OCI-LY7 (cell line): Measurements from ENCODE around the gene PARD3. TPM values are rescaled to one million over a fixed set of nuclear protein-coding genes. Genes with fewer than 3 reads are reported as not detected.

Experiments
- BruUV-seq: library from RNA; stranded (reverse); fragments of 400-500 nt; replicated peaks from 2 replicates; lab custom pipeline; 2021; lab: Mats Ljungman, UMichigan
- CTCF ChIA-PET: fragments of 300-600 bp; sonication (Branson Sonifier 250); formaldehyde crosslinking; loops from one replicate; lab custom pipeline; 2022; ENCODE audit warnings: antibody characterized with exemption; ENCODE audit not compliant: unreplicated experiment; lab: Charles Lee
- POLR2A ChIA-PET: fragments of 300-600 bp; sonication (Branson Sonifier 250); formaldehyde crosslinking; loops from one replicate; lab custom pipeline; 2022; ENCODE audit warnings: antibody characterized with exemption; lab: Charles Lee
- DNase-seq: peaks from one replicate; pipeline ENCODE4 v3.0.0-alpha.2; 2015; ENCODE audit warnings: low spot score
- H2AFZ ChIP-seq: fragments of 200-600 bp; sonication (generic), shearing (Covaris generic); 2 replicates; pipeline ENCODE4 v1.6.1; 2014; ENCODE audit warnings: mild to moderate bottlenecking, antibody characterized with exemption, low read length, moderate library complexity
- H3K27ac ChIP-seq: fragments of 200-600 bp; sonication (generic); 2 replicates; pipeline ENCODE4 v1.5.1; 2014; ENCODE audit warnings: mixed run types, low read depth, mild to moderate bottlenecking, moderate library complexity, low read length, inconsistent platforms; ENCODE audit not compliant: poor library complexity, severe bottlenecking
- H3K36me3 ChIP-seq: fragments of 200-600 bp; sonication (generic); 2 replicates; pipeline ENCODE4 v1.6.1; 2014; ENCODE audit warnings: mild to moderate bottlenecking, antibody characterized with exemption, low read length, moderate library complexity, mixed read lengths; ENCODE audit not compliant: insufficient read depth
- H3K4me1 ChIP-seq: fragments of 200-600 bp; sonication (generic); 2 replicates; pipeline ENCODE4 v1.5.1; 2014; ENCODE audit warnings: mild to moderate bottlenecking, low read length; ENCODE audit not compliant: insufficient read depth, poor library complexity, severe bottlenecking
- H3K4me2 ChIP-seq: fragments of 200-600 bp; sonication (generic); 2 replicates; pipeline ENCODE4 v1.6.1; 2014; ENCODE audit warnings: mild to moderate bottlenecking, low read length
- H3K4me3 ChIP-seq: fragments of 200-600 bp; sonication (generic); 2 replicates; pipeline ENCODE4 v1.5.1; 2014; ENCODE audit warnings: mild to moderate bottlenecking, low read depth, low read length; ENCODE audit not compliant: poor library complexity, severe bottlenecking
- H3K79me2 ChIP-seq: fragments of 200-600 bp; sonication (generic); 2 replicates; pipeline ENCODE4 v1.6.1; 2016; ENCODE audit warnings: low read depth, mild to moderate bottlenecking, low read length, moderate library complexity, mixed read lengths; ENCODE audit not compliant: insufficient read depth
- H3K9me2 ChIP-seq: fragments of 200-600 bp; sonication (generic); 2 replicates; pipeline ENCODE4 v1.6.1; 2016; ENCODE audit warnings: mild to moderate bottlenecking, low read length, mixed read lengths; ENCODE audit not compliant: insufficient read depth
- H3K9me3 ChIP-seq: fragments of 200-600 bp; sonication (generic); 2 replicates; pipeline ENCODE4 v1.6.1; 2014; ENCODE audit warnings: mild to moderate bottlenecking, mixed run types, low read length, mixed read lengths
- H4K20me1 ChIP-seq: fragments of 200-600 bp; sonication (generic); 2 replicates; pipeline ENCODE4 v1.6.1; 2014; ENCODE audit warnings: mild to moderate bottlenecking, antibody characterized with exemption, low read length, moderate library complexity, mixed read lengths; ENCODE audit not compliant: insufficient read depth
- CTCF ChIP-seq: fragments of 200-600 bp; sonication (generic); conservative IDR thresholded peaks from 2 replicates; pipeline ENCODE4 v1.5.1; 2014; ENCODE audit warnings: mild to moderate bottlenecking, antibody characterized with exemption, low read length, moderate library complexity, mixed read lengths
- EZH2phosphoT487 ChIP-seq: fragments of 200-600 bp; sonication (generic); IDR thresholded peaks from 2 replicates; pipeline ENCODE4 v1.6.1; 2018; ENCODE audit warnings: low read depth, borderline replicate concordance, mild to moderate bottlenecking, mixed run types, antibody characterized with exemption, low read length, moderate library complexity, mixed read lengths
- intact Hi-C: fragments of 100-400 bp; cut with micrococcal nuclease; formaldehyde crosslinking; loops from one replicate; pipeline ENCODE4 v1.10.0; 2022; ENCODE audit not compliant: unreplicated experiment
- total RNA-seq, 2 experiments: library from RNA; depleted of rRNA in 1 of 2; stranded (reverse); fragments of >200 nt in 1 of 2; shearing (Covaris generic) in 1 of 2; gene quantifications; 2 replicates each; pipeline ENCODE4 v1.2.3, GENCODE V29; 2014 to 2022

The PARD3 gene
- total RNA-seq, 2 experiments from 2014 or later, result not detected

GRCh38 chr10:34654211-34654610 lies 160.9 kb downstream of the PARD3 start:
- Histone ChIP-seq H4K20me1 (no peaks in the 10 kb centered on the region), H3K4me2 (no peak overlapping the region), H3K4me1 (no peaks in the 10 kb centered on the region), H3K36me3 (no peaks in the 10 kb centered on the region), H3K79me2 (no peaks in the 10 kb centered on the region), H3K9me2 (no peaks in the 10 kb centered on the region), H3K9me3 (no peaks in the 10 kb centered on the region), H3K4me3 (no peak overlapping the region), H2AFZ (no peak overlapping the region), H3K27ac (no peak overlapping the region)
- no peak for TF ChIP-seq CTCF
- no peak for TF ChIP-seq EZH2phosphoT487
- POLR2A ChIA-PET, result interaction anchor here (0.7 kb wide), 1 partner anchor 676 kb away, joined by 5 read pairs; no protein-coding TSS in a partner anchor
- CTCF ChIA-PET, result no interaction called here
- BruUV-seq, result no TSS peak
- intact Hi-C loops, result no loop called here
- DNase-seq, result no peak

GRCh38 chr10:34653530-34653929 lies 161.6 kb downstream of the PARD3 start:
- Histone ChIP-seq H3K79me2 (no peaks in the 10 kb centered on the region), H3K9me2 (no peaks in the 10 kb centered on the region), H3K4me1 (no peaks in the 10 kb centered on the region), H4K20me1 (no peaks in the 10 kb centered on the region), H3K36me3 (no peaks in the 10 kb centered on the region), H3K4me3 (no peak overlapping the region), H3K27ac (no peak overlapping the region), H2AFZ (no peak overlapping the region), H3K9me3 (no peaks in the 10 kb centered on the region), H3K4me2 (no peak overlapping the region)
- intact Hi-C loops, result no loop called here
- no peak for DNase-seq
- no TSS peak for BruUV-seq
- POLR2A ChIA-PET, result no interaction called here
- TF ChIP-seq EZH2phosphoT487 (no peak), CTCF (no peak)
- CTCF ChIA-PET, result no interaction called here

GRCh38 chr10:34651416-34652195 lies 163.5 kb downstream of the PARD3 start:
- ChIA-PET POLR2A (interaction anchor here (0.6 kb wide), 1 partner anchor 89 kb away, joined by 3 read pairs; no protein-coding TSS in a partner anchor), CTCF (no interaction called here)
- Histone ChIP-seq H4K20me1 (no peaks in the 10 kb centered on the region), H3K36me3 (no peaks in the 10 kb centered on the region), H3K4me3 (no peak overlapping the region), H3K79me2 (no peaks in the 10 kb centered on the region), H3K9me3 (no peaks in the 10 kb centered on the region), H3K4me1 (no peaks in the 10 kb centered on the region), H3K27ac (no peak overlapping the region), H2AFZ (no peak overlapping the region), H3K4me2 (no peak overlapping the region), H3K9me2 (no peaks in the 10 kb centered on the region)
- no TSS peak for BruUV-seq
- no peak for DNase-seq
- intact Hi-C loops, result no loop called here
- TF ChIP-seq EZH2phosphoT487 (no peak), CTCF (no peak)
